Thyroid gland (tissue), 4 donors: ENCODE measurements around the gene HSPA4.

ENCODE experiments used
- CTCF ChIP-seq, 6 experiments: fragments of 200-600 bp in 3 of 6; fragments of 450-650 bp in 3 of 6; sonication (generic) in 3 of 6; IDR thresholded peaks; one replicate each; pipeline ENCODE4 v1.5.1; 2016 to 2019; ENCODE audit warnings: antibody characterized with exemption in 6 of 6, mild to moderate bottlenecking in 2 of 6, inconsistent platforms in 1 of 6, moderate library complexity in 1 of 6
- POLR2A ChIP-seq, 2 donors: fragments of 450-650 bp; IDR thresholded peaks; one replicate each; pipeline ENCODE4 v1.6.1; 2017; ENCODE audit warnings: antibody characterized with exemption in 2 of 2, mild to moderate bottlenecking in 2 of 2, moderate library complexity in 1 of 2

- TF ChIP-seq CTCF (IDR thresholded peaks at IDR 0.05) (no peak), POLR2A (IDR thresholded peaks at IDR 0.05) (no peak)
Measured at GRCh38 chr5:133079048-133079447, 27.2 kb downstream of the HSPA4 start.
